GM19397 (cell line): ENCODE results near the gene POP7.
"Not testable (repeated sequence)": the region's sequence is repeated elsewhere in the genome, so short reads cannot be mapped to it uniquely, and the experiment has no call there.

Experiments used
- ATAC-seq: cut with Tn5 transposase; IDR thresholded peaks from one replicate; pipeline ENCODE4 v1.9.1; 2021; ENCODE audit warnings: mild to moderate bottlenecking, moderate library complexity; ENCODE audit not compliant: unreplicated experiment

POP7 gene

DNA sequence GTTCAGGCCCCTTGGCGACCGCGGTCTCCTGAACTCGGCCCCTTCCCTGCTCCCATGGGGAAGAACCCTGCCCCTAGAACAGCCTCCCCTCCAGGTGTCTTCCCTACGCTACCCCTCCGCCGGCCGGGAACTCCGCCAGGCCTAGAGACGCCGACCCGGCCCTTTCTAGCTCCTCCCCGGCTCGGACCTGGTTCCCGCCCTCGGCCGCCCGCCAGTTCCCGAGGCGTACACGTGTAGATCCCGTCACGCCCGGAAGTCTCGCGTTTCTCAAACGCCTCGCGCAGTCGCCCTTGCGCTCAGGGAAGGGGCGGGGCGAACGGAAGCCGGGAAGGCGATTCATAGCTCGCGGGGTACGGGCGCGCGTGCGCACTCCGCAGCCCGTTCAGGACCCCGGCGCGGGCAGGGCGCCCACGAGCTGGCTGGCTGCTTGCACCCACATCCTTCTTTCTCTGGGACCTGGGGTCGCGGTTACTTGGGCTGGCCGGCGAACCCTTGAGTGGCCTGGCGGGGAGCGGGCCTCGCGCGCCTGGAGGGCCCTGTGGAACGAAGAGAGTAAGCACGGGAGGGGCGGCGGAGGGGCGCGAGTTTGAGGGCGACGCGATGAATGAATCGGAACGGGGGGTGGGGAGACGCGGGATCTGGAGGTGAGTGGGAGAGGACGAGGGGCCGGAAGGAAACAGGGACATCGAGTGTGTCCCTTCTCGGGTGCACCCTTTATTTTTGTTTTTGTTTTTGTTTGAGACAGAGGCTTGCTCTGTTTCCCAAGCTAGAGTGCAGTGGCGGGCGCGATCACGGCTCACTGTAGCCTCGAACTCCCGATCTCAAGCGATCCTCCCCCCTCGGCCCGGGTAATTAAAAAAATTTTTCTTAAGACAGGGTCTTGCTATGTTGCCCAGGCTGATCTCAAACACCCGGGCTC, at the start of gene POP7:
TSS of gene POP7 (plus strand) at position 369 of the 919 bp plus-strand sequence. CDS start 710 bp downstream, outside the sequence.
- peak; percentile 92 for ATAC-seq

DNA sequence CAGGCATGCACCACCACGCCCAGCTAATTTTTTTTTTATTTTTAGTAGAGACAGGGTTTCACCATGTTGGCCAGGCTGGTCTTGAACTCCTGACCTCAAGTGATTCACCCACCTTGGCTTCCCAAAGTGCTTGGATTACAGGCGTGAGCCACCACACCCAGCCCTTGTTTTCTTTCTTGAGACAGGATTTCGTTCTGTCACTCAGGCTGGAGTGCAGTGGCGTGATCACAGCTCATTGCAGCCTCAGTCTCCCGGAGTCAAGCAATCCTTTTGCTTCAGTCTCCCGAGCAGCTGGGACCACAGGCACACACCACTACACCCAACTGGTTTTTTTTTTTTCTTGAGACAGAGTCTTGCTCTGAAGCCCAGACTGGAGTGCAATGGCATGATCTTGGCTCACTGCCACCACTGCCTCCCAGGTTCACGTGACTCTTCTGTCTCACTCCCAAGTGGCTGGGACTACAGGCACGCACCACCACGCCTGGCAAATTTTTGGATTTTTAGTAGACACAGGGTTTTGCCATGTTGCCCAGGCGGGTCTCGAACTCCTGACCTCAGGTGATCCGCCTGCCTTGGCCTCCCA, 43.6 kb upstream of the POP7 start:
- not testable (repeated sequence) for ATAC-seq

DNA sequence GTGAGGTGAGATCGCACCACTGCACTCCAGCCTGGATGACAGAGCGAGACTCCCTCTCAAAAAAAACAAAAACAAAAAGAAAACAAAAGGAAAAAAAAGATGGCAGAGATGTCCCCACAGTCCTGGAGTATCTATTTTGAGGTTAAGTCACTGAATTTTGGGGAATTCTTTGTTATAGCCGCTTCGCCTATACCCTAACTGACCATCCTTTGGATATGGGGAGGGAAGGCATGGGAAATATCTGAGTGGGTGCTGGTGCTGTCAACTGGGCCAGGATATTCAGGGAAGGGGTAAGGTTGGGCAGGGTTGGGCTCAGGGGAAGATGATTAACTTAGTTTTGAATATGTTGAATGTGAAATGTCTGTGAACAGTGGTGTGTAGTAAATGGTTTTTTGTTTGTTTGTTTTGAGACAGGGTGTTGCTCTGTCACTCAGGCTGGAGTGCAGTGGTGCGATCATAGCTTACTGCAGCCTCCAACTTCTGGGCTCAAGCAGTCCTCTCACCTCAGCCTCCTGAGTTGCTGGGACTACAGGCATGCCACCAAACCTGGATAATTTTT, 40.7 kb upstream of the POP7 start:
- no peak for ATAC-seq

DNA sequence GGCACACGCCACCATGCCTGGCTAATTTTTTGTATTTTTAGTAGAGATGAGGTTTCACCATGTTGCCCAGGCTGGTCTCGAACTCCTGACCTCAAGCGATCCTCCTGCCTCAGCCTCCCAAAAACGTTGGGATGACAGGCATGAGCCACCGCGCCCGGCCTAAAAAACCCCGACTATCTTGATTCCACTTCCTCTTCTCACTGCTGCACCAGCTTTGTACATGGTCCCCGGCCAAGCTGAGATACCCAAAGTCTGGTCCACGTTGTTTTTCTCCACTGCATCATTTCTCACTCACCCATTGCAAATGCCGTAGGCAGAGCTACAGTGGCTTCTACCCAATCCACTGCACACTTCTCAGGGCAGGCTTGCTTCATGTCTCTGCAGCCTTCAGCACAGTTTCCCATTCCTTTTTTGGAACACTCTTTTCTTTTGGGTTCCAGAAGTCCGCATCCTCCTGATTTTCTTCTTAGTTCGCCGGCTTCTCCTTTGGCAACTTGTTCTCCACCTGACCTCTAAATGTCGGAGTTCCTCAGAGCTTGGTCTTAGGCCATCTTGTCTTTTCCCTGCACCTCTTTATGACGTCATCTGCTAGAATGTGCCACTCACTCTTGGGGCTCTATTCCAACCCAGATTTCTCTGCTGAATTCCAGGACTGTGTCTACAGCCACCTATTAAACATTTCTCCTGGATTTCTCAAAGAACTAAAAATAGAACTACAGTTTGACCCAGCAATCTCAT, 38.4 kb upstream of the POP7 start:
- no peak for ATAC-seq

DNA sequence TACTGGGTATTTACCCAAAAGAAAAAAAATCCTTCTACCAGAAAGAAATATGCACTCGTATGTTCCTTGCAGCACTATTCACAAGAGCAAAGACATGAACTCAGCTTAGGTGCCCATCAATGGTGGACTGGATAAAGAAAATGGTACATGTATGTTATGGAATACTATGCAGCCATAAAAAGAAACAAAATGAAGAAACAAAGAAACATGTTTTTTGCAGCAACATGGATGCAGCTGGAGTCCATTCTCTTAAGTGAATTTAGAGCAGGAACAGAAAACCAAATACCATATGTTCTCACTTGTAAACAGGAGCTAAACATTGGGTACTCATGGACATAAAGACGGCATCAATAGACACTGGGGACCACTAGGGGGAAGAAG, 37.9 kb upstream of the POP7 start:
- ATAC-seq: no peak

DNA sequence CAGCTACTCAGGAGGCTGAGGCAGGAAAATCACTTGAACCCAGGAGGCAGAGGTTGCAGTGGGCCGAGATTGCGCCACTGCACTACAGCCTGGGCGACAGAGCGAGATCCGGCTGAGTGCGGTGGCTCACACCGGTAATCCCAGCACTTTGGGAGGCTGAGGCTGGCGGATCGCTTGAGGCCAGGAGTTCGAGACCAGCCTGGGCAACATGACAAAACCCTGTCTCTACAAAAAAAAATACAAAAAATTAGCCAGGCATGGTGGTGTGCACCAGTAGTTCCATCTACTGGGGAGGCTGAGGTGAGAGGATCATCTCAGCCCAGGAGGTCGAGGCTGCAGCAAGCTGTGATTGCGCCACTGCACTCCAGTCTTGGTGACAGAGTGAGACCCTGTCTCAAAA, 36.8 kb upstream of the POP7 start:
- not testable (repeated sequence) for ATAC-seq

DNA sequence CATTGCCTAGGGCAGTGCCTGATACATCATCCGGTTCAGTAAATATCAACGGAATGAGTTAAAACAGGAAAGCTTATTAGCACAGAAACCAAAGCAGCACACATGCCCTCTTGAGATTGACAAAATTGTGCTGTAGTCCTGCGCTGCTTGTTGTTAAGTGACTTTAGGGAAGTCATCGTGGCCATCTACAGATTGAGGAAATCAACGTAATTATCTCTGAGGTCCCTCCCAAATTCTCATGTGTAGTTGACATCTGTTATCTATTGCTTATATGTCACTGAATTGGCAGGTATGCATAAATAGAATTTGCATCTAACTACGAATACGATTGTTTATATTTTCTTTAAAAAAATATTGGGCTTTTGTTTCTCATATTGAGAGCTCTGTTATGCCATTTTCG, 35.8 kb upstream of the POP7 start:
- ATAC-seq: no peak

DNA sequence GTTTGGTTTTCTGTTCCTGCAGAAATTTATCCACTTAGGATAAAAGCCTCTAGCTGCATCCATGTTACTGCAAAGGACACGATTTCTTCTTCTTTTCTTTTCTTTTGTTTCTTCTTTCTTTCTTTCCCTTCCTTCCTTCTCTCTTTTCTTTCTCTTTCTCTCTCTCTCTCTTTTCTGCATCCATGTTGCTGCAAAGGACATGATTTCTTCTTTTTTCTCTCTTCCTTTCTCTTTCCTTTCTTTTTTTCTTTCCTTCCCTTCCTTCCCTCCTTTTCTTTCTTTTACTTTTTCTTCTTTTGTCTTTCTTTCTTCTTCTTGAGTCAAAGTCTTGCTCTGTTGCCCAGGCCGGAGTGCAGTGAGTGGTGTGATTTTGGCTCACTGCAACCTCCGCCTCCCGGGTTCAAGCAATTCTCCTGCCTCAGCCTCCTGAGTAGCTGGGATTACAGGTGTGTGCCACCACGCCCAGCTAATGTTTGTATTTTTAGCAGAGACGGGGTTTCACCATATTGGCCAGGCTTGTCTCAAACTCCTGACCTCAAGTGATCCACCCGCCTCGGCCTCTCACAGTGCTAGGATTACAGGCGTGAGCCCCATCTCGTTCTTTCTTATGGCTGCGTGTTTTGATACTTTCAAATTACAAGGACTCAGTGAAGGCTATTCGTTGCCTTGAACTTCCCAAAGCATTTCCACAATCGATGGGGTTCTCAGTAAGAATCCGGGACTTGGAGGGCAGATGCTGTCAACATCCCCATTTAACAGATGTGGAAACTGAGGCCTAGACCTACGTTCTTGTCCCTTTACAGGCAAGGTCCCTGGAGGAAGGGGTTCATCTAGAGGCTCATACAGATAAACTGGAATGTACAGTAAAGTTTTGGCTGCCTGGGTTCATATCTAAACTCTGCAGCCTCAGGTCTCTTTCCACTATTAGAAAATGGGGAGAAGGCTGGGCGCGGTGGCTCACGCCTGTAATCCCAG, 34.3 kb upstream of the POP7 start:
- no peak for ATAC-seq

DNA sequence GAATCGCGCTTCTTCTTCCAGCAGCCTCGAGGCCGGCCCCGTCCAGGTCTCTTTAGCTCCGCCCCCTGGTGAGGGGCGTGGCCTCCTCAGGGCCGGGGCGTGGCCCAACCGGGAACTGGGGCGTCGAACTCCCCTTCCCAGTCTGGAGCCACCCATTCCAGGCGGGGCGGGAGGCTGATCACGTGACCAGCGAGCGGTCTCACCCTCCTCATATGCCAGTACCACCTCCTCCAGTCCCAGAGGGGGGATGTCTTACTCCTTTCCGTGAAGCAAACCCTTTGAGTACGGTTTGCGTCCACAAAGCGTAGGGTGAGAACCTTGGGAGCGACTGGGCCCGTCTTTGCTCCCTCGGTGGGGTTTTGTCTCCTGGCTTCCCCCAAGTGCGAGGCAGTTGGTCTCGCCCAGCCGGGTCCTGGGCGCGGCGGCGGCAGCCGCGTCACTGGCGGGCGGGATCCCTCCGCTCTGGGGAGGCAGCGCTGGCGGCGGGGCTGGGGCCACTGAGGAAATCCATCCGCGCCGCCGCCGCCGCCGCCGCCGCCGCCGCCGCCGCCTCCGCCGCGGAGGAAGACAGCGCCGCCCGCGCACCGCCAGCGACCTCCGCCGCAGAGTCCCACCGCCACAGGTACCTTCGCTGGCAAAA, 32.5 kb upstream of the POP7 start, which contains the start of gene GNB2:
TSS of gene GNB2 (plus strand) at position 439 of the 640 bp plus-strand sequence. CDS start 2,526 bp downstream, outside the sequence.
- peak; percentile 56 for ATAC-seq

DNA sequence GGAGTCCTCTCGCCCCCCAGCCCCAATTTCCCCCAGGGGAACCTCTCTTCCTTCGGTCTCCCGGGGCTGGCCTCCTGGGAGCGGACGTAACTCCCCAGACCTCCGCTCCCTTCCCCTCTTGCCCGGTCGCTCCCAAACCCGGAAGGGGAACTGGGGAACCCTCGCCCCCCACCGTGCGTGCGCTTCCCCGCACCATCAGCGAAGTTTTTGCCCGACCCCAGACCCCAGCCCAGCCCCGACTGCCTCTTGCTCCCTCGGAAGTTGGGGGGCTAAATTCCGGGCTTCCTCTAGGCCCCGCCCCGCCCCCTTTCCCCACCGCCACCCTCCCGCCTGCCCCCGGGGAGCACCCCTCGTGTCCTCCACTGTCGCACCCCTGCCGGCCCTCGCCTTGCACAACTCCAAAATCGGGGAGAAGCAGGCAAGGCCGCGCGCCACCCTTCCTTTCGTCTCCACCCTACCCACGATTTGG, 31.9 kb upstream of the POP7 start:
- ATAC-seq: peak; percentile 4

DNA sequence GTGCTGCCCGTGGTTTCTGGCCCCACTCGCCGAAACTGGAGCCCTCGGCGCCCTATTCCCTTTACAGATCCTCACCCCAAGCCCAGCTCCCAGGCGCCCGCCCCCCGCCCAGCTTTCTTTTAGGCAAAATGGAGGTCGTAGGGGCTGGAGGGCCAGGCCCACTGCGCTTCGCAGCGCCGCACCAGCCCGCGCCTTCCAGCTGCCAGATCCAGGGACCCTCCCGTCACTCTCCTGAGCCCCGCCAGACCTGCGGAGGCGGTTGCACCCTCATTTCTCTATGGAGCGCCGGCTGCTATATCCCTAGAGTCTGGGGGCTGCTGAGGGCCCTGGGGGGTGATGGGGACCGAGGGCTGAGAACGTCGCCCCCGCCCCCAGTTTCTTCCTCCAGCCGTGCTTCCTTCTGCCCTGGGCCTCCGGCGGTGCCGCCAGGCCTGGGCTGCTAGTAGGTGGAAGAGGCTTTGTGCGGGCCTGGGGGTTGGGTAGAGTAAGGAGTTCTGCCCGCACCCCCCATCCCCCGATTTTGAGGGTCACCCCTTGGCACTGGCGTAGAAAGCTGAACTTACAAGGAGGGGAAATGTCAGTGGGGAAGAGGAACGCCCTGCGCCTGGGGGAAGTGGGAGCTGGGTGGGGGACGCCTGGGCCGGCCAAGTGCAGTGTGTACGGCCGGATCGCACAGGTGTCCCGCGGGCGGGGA, 31.4 kb upstream of the POP7 start:
- no peak for ATAC-seq

DNA sequence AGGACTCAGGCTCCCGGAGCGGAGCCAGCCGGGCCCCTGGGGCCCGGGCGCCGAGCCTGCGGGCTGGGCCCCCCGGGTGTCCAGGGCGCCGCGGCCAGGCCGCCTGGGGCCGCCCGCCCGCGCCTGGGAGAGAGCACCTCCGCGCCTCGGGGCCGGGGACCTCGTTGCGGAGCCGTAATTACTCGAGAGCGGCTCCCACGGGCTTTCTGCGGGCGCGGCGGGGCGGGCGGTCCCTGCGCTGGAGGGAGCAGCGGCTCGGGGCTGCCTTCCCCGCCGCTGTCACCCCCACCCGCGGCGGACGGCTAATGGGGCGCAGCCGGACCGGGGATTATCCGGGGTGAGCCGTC, 30.8 kb upstream of the POP7 start:
- ATAC-seq: no peak

DNA sequence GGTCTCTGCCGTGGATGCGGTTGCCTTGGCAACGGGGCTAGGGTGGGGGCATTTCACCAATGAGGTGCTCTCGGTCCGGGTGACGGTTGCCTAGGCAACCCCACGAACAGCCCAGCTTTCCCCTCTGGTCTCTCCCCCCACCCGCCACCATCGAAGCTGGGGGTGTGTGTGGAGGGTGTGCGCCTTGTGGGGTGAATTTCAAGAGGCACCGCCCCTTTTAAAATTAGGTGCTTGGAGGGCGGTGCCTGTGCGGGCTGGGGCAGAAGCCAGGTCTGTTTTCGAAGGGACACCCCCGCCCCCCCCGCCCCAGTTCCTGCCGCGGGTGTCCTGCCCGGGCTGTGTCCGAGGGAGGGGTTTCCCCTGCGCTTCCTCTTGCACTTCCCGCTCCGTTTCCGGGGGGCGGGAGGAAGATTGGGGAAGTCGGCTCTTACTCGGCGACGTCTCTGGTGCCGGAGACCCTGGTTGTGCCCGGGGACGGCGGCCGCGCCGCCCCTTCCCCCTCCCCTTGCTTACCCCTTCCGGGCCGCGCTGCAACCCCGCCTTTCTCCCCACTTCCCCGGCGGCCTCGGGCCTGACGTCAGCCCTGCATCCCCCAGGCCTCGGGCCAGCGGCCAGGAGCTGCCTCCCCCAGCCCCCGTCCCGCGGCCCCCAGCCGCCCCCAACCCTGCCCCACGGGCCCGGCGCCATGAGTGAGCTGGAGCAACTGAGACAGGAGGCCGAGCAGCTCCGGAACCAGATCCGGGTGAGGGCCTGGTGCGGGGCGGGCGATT, 30.2 kb upstream of the POP7 start:
- peak; percentile 33 for ATAC-seq

DNA sequence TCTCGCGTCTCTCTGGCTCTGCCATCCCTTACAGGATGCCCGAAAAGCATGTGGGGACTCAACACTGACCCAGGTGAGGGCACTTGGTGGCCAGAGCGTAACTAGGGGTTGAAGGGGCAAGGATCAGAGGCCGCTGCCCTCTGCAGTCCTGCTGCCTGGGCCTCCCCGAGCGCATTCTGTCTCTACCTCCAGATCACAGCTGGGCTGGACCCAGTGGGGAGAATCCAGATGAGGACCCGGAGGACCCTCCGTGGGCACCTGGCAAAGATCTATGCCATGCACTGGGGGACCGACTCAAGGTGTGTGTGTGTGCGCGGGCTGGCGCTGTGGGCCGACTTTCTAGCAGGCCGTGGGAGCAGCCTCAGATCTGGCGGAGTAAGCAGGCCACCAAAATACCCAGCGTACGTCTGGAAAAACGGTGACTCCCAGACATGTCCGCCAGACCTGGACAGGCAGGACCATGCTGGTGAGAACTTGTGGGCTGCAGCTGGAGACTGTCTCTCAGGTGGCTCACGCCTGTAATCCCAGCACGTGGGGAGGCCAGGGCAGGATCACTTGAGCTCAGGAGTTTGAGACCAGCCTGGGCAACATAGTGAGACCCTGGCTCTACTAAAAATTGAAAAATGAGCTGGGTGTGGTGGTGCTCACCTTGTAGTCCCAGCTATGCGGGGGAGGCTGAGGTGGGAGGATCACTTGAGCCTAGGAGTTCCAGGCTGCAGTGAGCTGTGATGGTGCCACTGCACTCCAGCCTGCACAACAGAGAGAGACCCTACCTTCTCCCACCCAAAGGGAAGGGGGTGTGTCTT, 29.2 kb upstream of the POP7 start:
- ATAC-seq: no peak

DNA sequence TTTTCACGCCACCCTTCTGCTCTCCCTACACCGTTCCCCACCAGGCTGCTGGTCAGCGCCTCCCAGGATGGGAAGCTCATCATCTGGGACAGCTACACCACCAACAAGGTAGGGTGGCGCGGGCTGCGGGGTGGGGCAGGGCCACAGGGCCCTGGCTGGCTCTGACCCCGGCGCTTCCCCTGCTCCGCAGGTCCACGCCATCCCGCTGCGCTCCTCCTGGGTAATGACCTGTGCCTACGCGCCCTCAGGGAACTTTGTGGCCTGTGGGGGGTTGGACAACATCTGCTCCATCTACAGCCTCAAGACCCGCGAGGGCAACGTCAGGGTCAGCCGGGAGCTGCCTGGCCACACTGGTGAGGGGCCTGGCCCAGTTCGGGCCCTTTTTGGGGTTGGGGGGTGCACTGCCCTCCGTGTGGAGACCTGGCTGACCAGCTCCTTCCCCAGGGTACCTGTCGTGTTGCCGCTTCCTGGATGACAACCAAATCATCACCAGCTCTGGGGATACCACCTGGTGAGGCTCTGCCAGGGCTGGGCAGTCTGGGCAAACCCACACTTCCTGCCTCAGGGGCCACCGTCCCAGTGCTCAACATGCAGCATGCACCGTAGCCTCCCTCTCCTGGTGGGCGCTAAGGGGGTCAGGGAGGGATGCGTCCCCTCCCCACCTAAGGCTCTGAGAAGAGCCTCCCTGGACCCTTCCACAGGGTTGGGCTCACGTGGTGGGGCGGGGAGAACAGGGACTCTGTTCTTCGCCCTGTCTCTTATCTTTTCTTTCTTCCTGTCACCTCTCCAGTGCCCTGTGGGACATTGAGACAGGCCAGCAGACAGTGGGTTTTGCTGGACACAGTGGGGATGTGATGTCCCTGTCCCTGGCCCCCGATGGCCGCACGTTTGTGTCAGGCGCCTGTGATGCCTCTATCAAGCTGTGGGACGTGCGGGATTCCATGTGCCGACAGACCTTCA, 28.3 kb upstream of the POP7 start:
- no peak for ATAC-seq

DNA sequence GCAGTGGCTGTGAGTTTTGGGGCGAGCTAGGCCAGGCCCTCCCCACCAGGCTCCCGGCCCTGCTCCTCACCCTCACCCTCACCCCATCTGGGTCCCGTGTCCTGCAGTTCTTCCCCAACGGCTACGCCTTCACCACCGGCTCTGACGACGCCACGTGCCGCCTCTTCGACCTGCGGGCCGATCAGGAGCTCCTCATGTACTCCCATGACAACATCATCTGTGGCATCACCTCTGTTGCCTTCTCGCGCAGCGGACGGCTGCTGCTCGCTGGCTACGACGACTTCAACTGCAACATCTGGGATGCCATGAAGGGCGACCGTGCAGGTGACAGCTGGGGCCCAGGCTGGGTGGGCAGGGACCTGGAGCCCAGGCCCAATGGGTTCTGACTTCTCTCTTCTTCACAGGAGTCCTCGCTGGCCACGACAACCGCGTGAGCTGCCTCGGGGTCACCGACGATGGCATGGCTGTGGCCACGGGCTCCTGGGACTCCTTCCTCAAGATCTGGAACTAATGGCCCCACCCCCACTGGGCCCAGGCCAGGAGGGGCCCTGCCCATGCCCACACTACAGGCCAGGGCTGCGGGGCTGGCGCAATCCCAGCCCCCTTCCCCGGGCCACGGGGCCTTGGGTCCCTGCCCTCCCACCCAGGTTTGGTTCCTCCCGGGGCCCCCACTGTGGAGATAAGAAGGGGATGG, 27.5 kb upstream of the POP7 start:
- no peak for ATAC-seq
